GM13976 (cell line): Measurements from ENCODE around the gene RASA3.
A peak's percentile ranks its signal among the peaks of the same experiment; 100 is the strongest.

Experiments used
- DNase-seq: peaks from one replicate; pipeline ENCODE4 v3.0.0; 2012; ENCODE audit warnings: low spot score
- in situ Hi-C: fragments of 300-500 bp; cut with MboI; formaldehyde crosslinking; loops from one replicate; pipeline ENCODE4 v1.12.0; 2022; ENCODE audit warnings: low sequenced_read_pairs, mixed read lengths, inconsistent platforms; ENCODE audit not compliant: unreplicated experiment
- TF ChIP-seq, protein P1 (sequence below): IDR thresholded peaks from 2 replicates; pipeline ENCODE4 v1.5.1; 2012; ENCODE audit warnings: borderline replicate concordance, mild to moderate bottlenecking; ENCODE audit not compliant: insufficient read depth; ENCODE audit errors: extremely low read depth, missing control alignments, control extremely low read depth

RASA3 gene

DNA sequence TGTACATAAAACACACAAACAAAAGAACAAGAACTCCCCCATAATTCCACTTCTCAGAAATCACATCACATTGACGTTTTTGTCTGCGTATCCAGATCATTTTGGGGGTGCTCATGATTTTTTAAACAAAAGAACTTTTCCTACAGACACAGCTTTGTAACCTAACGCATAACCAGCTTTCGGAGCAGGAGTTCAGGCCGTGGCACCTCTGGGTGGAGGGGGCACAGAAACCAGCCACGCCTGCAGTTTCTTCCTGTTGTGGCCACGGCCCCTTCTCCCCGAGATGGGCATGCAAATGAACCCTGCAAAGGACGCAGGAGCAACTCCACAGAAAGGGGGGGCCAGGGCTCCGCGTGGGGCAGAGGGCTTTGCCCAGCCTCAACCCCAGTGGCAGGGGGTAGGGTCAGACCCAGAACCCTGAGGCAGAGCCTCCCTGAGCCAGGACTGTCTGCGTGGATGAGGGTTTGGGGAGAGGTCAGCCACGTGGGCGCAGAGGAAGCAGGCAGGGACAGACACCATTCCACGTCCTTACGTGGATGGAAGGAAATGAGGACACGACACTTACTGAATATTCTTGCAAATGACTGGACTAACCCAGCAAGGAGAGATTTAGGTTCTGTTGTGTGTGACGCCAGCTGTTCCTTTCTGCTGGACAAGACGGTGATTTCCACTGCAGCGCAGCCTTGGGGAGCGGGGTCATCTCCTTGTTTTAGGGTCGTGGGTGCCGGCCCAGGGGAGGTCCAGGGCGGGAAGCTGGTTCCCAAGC, 64.4 kb downstream of the RASA3 start:
- in situ Hi-C loops: no loop called here
- no peak for DNase-seq
- TF ChIP-seq, protein P1, sequence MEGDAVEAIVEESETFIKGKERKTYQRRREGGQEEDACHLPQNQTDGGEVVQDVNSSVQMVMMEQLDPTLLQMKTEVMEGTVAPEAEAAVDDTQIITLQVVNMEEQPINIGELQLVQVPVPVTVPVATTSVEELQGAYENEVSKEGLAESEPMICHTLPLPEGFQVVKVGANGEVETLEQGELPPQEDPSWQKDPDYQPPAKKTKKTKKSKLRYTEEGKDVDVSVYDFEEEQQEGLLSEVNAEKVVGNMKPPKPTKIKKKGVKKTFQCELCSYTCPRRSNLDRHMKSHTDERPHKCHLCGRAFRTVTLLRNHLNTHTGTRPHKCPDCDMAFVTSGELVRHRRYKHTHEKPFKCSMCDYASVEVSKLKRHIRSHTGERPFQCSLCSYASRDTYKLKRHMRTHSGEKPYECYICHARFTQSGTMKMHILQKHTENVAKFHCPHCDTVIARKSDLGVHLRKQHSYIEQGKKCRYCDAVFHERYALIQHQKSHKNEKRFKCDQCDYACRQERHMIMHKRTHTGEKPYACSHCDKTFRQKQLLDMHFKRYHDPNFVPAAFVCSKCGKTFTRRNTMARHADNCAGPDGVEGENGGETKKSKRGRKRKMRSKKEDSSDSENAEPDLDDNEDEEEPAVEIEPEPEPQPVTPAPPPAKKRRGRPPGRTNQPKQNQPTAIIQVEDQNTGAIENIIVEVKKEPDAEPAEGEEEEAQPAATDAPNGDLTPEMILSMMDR: no peak

DNA sequence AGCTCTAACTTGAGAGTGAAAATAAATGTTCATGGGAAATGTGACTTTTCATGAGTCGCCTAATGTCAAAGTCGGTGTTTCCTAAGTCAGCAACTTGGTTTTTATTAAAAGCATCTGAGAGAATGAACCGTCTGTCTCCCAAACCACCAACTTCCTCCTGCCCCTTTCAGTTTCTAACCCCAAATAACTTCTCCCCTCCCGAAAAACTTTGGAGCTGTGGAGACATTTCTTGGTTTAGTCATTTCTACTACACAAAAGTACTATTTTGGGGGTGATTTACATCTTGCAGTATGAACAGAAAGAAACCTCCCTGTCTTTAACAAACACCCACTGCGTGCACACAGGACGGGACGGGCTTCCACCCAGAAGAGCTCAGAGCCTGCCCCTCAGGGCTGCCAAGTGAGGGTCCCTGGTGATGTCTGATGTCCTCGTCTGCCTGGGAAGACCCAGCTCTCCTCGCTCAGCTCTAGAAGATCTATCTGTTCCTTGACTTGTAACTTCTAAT, 65.0 kb downstream of the RASA3 start:
- in situ Hi-C loops: no loop called here
- TF ChIP-seq, protein P1: no peak
- DNase-seq: peak; percentile 77

DNA sequence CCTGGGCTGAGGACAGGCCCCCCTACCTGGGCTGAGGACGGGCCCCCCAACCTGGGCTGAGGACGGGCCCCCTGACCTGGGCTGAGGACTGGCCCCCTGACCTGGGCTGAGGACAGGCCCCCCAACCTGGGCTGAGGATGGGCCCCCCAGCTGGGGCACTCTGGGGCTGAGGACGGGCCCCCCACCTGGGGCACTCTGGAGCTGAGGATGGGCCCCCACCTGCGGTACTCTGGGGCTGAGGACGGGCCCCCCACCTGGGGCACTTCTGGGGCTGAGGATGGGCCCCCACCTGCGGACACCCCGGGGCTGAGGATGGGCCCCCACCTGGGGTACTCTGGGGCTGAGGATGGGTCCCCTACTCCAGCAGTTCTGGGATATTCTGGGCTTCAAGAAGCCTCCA, 65.5 kb downstream of the RASA3 start:
- TF ChIP-seq, protein P1: no peak
- in situ Hi-C loops: no loop called here
- DNase-seq: no peak

DNA sequence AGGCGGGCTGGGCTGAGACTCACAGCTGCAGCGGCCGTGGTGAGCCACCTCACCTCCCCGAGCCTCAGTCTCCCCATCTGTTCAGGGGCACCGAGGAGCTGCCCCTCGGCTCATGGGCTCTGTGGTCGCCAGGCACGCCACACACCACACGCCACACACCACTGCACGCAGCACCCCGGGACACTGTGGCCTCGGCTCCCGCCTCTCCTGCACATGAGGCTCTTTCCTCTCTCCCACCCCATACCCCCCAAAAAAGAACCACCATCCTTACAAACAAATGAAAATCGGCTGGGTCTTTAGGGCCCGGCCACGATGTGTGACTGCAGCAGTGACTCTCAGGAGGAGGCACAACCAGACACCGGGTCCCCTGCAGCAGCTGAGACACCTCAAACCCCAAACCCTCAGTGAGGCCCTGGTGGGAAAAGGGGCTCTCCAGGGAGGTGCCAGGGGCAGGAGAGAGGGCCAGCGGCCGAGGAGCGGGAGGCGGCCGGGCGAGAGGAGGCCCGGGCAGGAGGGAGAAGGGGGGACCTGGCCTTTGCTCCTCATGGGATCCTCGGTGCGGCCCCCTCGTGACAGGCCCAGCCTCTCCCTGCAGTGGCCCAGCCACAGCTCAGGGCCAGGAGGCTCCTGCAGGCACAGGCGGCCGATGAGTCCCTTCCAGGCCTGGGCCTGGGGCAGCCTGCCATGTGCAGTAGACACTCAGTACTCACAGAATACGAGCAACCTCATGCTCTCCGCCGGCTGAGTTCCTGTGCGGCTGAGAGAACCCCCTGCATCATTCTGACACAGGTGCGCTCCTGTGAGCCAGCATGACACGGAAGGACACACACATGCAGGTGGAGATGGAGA, 66.3 kb downstream of the RASA3 start:
- in situ Hi-C loops: no loop called here
- no peak for DNase-seq
- TF ChIP-seq, protein P1: no peak

DNA sequence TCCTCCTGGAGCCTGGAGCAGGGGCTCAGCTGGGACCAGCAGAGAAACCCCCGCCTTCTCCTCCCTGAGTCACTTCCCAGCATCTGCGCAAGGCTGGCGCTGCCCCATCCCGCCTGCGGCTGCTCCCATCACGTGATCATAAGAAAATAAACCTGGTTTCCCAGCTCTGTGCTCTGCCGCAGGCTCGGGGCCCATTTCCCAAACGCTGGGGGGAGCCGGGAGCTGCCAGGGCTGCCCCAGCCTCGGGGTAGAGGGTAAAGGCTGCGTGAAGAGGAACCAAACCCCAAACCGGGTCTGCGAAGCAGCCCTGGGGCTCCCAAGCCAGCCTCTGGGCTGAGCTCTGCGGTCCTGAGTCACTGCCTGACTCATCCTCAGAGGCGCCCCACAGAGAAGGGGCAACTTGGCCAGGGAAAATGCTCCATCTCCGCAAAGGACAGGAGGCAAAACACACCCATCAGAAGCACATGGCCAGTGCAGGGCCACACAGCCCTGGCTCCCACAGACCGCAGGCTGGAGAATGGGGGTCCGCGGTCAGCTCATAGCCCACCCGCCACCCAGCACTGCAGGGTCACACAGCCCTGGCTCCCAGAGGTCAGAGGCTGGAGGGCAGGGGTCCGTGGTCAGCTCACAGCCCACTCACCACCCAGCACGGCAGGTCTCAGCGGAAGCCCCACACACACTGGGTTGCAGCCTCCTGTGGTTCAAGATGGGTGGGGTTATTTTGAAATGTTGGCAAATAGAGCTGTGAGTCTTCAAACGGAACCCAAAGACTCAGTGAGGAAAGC, 67.1 kb downstream of the RASA3 start:
- in situ Hi-C loops: no loop called here
- TF ChIP-seq, protein P1: no peak
- peak; percentile 68 for DNase-seq
